Endodermal cell (in vitro differentiated cells): ENCODE measurements around the gene SCD5. TPM values are rescaled to one million over a fixed set of nuclear protein-coding genes. Genes with fewer than 3 reads are reported as not detected.

Source experiments
- DNase-seq: peaks from one replicate; pipeline ENCODE4 v3.0.0-alpha.2; 2017
- H3K27ac ChIP-seq: 2 replicates; pipeline ENCODE4 v1.5.1; 2013; ENCODE audit warnings: mild to moderate bottlenecking, low read depth, low read length, moderate library complexity
- H3K27me3 ChIP-seq: 2 replicates; pipeline ENCODE4 v1.6.1; 2013; ENCODE audit warnings: mild to moderate bottlenecking, low read length, moderate library complexity; ENCODE audit not compliant: insufficient read depth, control insufficient read depth, poor library complexity, severe bottlenecking
- H3K36me3 ChIP-seq: 2 replicates; pipeline ENCODE4 v1.7.0; 2013; ENCODE audit warnings: mild to moderate bottlenecking, low read length, moderate library complexity; ENCODE audit not compliant: control insufficient read depth, insufficient read depth
- H3K4me1 ChIP-seq: one replicate; pipeline ENCODE4 v1.7.0; 2013; ENCODE audit warnings: low read length; ENCODE audit not compliant: control insufficient read depth, insufficient read depth
- H3K4me3 ChIP-seq: 2 replicates; pipeline ENCODE4 v1.5.1; 2013; ENCODE audit warnings: mild to moderate bottlenecking, low read length, moderate library complexity
- H3K9ac ChIP-seq: 2 replicates; pipeline ENCODE4 v1.6.1; 2013; ENCODE audit warnings: mild to moderate bottlenecking, low read length, moderate library complexity; ENCODE audit not compliant: poor library complexity, severe bottlenecking; ENCODE audit errors: extremely low read depth
- H3K9me3 ChIP-seq: 2 replicates; pipeline ENCODE4 v1.6.1; 2013; ENCODE audit warnings: mild to moderate bottlenecking, low read length, moderate library complexity; ENCODE audit not compliant: control insufficient read depth
- H3K27ac Mint-ChIP-seq: 2 replicates; pipeline ENCODE4 v1.8.0; 2020; ENCODE audit warnings: mixed read lengths
- H3K27me3 Mint-ChIP-seq: 2 replicates; pipeline ENCODE4 v1.8.0; 2021; ENCODE audit warnings: mild to moderate bottlenecking, mixed read lengths; ENCODE audit not compliant: insufficient read depth
- H3K36me3 Mint-ChIP-seq: 2 replicates; pipeline ENCODE4 v1.8.0; 2020; ENCODE audit warnings: low read depth, mixed read lengths
- H3K4me1 Mint-ChIP-seq: 2 replicates; pipeline ENCODE4 v1.8.0; 2020; ENCODE audit warnings: mixed read lengths
- H3K4me3 Mint-ChIP-seq: 2 replicates; pipeline ENCODE4 v1.8.0; 2020; ENCODE audit warnings: mild to moderate bottlenecking, moderate library complexity, mixed read lengths
- H3K9me3 Mint-ChIP-seq: 2 replicates; pipeline ENCODE4 v1.8.0; 2020; ENCODE audit warnings: mild to moderate bottlenecking, mixed read lengths
- CTCF ChIP-seq: fragments of 200-600 bp; sonication (generic); conservative IDR thresholded peaks from 2 replicates; pipeline ENCODE4 v1.5.0; 2021; ENCODE audit warnings: antibody characterized with exemption, mild to moderate bottlenecking
- WGBS, 2 experiments: methylation state at CpG; one replicate each; pipeline versions ENCODE4 v1.1.5 to v1.1.7; 2013; ENCODE audit warnings: missing lambda C conversion rate in 2 of 2, mixed read lengths in 1 of 2; ENCODE audit not compliant: insufficient coverage in 1 of 2, insufficient read length in 1 of 2; 5-methylcytosine and 5-hydroxymethylcytosine counted together
- total RNA-seq, 2 donors: library from RNA; stranded (reverse); fragmentation: NEBNext Ultra II Directional in 1 of 2; extraction: Animal tissue kit (Norgen Biotek cat#: 25700) in 1 of 2; gene quantifications; 2 replicates in 1 of 2; 3 replicates in 1 of 2; pipeline ENCODE4 v1.2.1, GENCODE V29; 2021

SCD5 gene
- total RNA-seq, 2 donors from 2014 or later = 3.2 to 5.2 TPM

GRCh38 chr4:82593411-82593810 is 205.2 kb downstream of the SCD5 start:
- H3K4me3 Mint-ChIP-seq = no peak overlapping the region
- 88 to 94% methylated on average over 5 of the region's 5 CpGs for WGBS, 2 experiments
- H3K27ac Mint-ChIP-seq = no peak overlapping the region
- no peak for DNase-seq
- no peaks in the 10 kb centered on the region for H3K27me3 ChIP-seq
- H3K9me3 Mint-ChIP-seq = no peaks in the 10 kb centered on the region
- H3K9ac ChIP-seq = no peak overlapping the region
- H3K4me1 ChIP-seq = peaks cover 9% of the 10 kb centered on the region
- H3K36me3 ChIP-seq = no peaks in the 10 kb centered on the region
- no peaks in the 10 kb centered on the region for H3K36me3 Mint-ChIP-seq
- H3K27me3 Mint-ChIP-seq = peaks cover 2% of the 10 kb centered on the region
- peaks cover 22% of the 10 kb centered on the region for H3K4me1 Mint-ChIP-seq
- no peak for TF ChIP-seq CTCF
- no peak overlapping the region for H3K27ac ChIP-seq
- H3K4me3 ChIP-seq = no peak overlapping the region
- no peaks in the 10 kb centered on the region for H3K9me3 ChIP-seq

DNA sequence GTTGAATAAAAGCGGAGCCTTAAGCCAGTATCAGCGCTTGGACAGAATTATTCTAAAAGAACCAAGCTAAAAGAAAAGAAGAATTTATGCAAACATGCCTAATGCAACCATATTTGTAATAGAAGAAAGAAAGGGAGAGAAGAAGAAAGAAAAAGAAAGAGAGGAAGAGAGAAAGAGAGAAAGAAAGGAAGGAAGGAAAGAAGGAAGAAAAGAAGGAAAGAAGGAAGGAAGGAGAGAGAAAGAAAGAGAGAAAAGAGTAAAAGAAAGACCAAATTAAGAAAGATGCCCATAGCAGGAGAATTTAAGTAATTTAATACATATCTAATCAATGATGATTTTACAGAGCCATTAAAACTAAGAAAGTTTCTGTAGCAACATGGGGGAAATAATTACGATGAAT is 206.0 kb downstream of the SCD5 start:
- H3K4me1 Mint-ChIP-seq = peaks cover 30% of the 10 kb centered on the region
- no peak for TF ChIP-seq CTCF
- no peaks in the 10 kb centered on the region for H3K36me3 Mint-ChIP-seq
- H3K9me3 ChIP-seq = no peaks in the 10 kb centered on the region
- no peak for DNase-seq
- no peak overlapping the region for H3K4me3 ChIP-seq
- H3K27ac ChIP-seq = no peak overlapping the region
- 92% methylated on average over 2 of the region's 3 CpGs; no CpG with 5 or more reads in 1 of the 2 experiments for WGBS, 2 experiments
- H3K9ac ChIP-seq = no peak overlapping the region
- peaks cover 2% of the 10 kb centered on the region for H3K27me3 Mint-ChIP-seq
- H3K9me3 Mint-ChIP-seq = no peaks in the 10 kb centered on the region
- H3K4me3 Mint-ChIP-seq = no peak overlapping the region
- peaks cover 15% of the 10 kb centered on the region for H3K4me1 ChIP-seq
- H3K27me3 ChIP-seq = no peaks in the 10 kb centered on the region
- no peak overlapping the region for H3K27ac Mint-ChIP-seq
- H3K36me3 ChIP-seq = no peaks in the 10 kb centered on the region

DNA sequence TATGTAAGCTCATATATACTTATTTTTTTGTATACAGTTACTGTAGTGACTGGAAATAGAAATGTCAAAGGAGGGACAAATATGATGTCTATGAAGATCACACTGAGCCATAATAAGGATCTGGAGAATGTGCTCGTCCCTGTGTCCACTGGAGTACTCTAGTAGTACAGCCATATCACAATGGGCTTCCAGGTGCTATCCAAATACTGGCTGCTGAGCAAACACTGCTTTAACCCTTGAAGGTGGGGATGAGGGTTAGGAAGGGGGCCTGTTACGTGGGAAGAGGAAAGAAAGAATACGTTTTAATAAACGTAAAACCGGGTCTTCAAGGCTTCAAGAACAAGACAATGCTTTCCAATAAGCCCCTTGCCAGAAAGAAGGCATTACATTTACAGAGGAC is 207.0 kb downstream of the SCD5 start:
- Mint-ChIP-seq H3K27me3 (peaks cover 2% of the 10 kb centered on the region), H3K36me3 (no peaks in the 10 kb centered on the region), H3K4me1 (peaks cover 40% of the 10 kb centered on the region), H3K4me3 (no peak overlapping the region), H3K9me3 (no peaks in the 10 kb centered on the region), H3K27ac (no peak overlapping the region)
- Histone ChIP-seq H3K36me3 (no peaks in the 10 kb centered on the region), H3K4me3 (no peak overlapping the region), H3K27me3 (no peaks in the 10 kb centered on the region), H3K9ac (no peak overlapping the region), H3K9me3 (no peaks in the 10 kb centered on the region), H3K27ac (no peak overlapping the region), H3K4me1 (peaks cover 18% of the 10 kb centered on the region)
- DNase-seq = no peak
- no peak for TF ChIP-seq CTCF
- WGBS, 2 experiments = 70 to 73% methylated on average over 3 to 5 of the region's 5 CpGs
